Stimulated activated CD8-positive, alpha-beta memory T cell treated with anti-CD3 and anti-CD28 coated beads, Interleukin-12 subunit alpha, Interleukin-12 subunit beta, amount 100 ng/mL, for 24 hours (primary cell): ENCODE measurements around the gene CHAMP1.
A peak's percentile ranks its signal among the peaks of the same experiment; 100 is the strongest.

ENCODE experiments used
- DNase-seq: peaks from one replicate; pipeline ENCODE4 v3.0.0-alpha.2; 2020; ENCODE audit errors: extremely low read depth

CHAMP1 gene, protein sequence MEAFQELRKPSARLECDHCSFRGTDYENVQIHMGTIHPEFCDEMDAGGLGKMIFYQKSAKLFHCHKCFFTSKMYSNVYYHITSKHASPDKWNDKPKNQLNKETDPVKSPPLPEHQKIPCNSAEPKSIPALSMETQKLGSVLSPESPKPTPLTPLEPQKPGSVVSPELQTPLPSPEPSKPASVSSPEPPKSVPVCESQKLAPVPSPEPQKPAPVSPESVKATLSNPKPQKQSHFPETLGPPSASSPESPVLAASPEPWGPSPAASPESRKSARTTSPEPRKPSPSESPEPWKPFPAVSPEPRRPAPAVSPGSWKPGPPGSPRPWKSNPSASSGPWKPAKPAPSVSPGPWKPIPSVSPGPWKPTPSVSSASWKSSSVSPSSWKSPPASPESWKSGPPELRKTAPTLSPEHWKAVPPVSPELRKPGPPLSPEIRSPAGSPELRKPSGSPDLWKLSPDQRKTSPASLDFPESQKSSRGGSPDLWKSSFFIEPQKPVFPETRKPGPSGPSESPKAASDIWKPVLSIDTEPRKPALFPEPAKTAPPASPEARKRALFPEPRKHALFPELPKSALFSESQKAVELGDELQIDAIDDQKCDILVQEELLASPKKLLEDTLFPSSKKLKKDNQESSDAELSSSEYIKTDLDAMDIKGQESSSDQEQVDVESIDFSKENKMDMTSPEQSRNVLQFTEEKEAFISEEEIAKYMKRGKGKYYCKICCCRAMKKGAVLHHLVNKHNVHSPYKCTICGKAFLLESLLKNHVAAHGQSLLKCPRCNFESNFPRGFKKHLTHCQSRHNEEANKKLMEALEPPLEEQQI

GRCh38 chr13:114314074-114314912, at the start of gene CHAMP1:
TSS of gene CHAMP1 (plus strand) at chr13:114314503. CDS start at chr13:114323843, 9,340 bp downstream.
- peak; percentile 85 for DNase-seq

GRCh38 chr13:114264886-114265611, 49.3 kb upstream of the CHAMP1 start:
- no peak for DNase-seq

GRCh38 chr13:114266241-114266640, 48.1 kb upstream of the CHAMP1 start:
- DNase-seq, result no peak

DNA sequence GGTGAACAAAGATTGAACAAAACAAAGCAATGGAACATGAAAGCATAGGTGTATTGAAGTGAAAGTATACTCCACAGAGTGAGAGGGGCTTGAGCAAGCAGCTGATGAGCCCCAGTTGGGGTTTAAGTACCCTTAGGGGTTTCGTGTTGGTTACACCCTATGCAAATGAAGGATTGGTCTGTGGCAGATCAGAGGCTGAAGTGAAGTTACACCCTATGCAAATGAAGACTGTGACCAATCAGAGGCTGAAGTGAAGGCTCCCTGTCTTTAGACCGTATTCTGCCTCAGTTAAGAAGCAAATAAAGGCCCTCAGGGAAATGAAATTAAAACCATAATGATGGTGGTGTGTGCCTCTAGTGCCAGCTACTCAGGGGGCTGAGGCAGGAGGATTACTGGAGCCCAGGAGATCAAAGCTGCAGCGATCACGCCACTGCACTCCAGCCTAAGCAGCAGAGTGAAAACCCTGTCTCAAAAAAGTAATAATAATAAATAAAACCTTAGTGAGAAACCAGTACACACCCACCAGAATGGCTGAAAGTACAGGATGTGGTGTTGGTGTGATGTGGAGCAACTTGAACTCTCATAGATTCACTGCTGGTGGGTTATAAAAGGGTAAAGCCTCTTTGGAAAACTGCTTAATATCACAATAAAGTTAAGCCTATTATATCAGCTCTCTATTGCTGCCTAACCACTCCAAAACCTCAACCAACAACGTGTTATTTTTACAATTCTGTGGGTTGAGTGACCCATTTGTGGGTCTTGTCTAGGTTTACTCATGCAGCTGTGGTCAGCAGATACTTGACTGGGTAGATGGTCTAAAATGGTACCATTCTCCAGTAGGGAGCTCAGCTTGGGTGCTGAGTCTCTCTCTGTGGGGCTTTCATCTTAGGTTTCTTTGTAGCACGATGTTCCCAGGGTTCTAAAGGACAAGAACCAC, 45.7 kb upstream of the CHAMP1 start:
- no peak for DNase-seq

DNA sequence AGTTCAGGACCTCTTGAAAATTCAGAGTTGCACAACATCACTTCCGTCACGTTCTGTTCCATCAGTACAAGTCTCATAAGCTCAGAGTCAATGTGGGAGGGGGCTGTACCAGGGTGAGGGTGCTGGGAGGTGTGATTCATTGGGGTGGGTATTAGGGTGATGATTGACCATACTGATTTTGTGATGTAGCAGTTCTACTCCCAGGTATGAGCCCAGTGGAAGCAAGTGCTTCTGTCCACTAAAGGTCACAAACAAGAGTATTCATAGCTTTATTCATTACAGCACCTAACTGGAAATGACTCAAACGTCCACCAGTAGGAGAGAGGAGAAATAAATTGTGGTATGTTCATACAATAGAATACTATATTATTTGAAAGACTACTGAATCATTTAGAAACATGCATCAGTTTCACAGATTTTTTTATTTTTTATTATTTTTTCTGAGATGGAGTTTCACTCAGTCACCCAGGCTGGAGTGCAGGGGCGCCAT, 45.0 kb upstream of the CHAMP1 start:
- DNase-seq, result no peak

GRCh38 chr13:114272977-114273376, 41.3 kb upstream of the CHAMP1 start:
- DNase-seq, result no peak

- no peak for DNase-seq
Measured at GRCh38 chr13:114275304-114275703, 39.0 kb upstream of the CHAMP1 start.

DNA sequence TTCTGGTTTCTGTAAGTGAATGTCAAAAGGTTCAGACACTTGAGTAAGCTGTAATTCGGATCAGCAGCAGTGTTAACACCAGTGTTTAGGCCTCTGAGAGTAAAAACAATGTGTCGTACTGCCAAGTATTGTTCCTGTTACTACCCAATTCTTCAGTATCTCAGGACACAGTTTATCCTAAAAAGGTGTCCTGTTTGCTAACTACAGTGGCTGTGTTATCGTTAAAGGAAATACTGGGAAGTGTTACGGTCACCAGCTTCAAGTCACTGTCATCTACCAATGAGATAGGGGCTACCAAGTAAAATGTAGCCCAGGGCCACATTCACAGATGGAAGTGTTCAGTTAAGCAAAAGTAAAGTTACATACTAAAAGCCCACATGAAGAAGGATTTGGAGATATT, 35.2 kb upstream of the CHAMP1 start:
- DNase-seq, result no peak

DNA sequence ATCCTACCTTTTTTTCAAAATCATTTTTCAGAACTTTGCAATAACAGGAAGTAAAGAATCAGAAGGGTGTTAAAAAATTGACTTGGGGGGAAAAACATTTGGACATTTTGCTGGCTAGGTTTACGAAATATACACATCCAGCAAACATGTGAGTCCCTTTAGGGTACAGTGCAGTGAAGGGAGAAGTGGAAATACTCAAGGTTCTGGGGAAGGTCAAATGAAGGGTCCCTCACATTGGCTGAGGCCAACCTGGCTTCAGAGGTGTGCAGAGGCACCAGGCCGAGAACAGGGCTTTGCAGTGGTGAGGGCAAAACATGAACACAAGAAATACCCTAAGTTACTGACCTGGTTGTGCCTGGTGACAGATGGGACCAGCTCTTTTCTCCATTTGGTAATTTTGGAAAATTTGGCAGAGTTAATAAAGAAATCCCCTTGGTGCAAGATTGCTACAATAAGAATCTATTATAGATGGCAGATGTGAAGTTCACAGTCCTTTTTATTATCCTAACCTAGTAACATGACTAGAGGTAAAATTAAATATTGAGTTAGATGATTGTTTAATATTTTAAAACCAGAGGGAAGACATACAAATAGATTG, 34.4 kb upstream of the CHAMP1 start:
- DNase-seq, result no peak

GRCh38 chr13:114281351-114282040, 32.8 kb upstream of the CHAMP1 start, which contains the start of gene UPF3A:
TSS of gene UPF3A (plus strand) at chr13:114281601. CDS start at chr13:114281640, 39 bp downstream.
- DNase-seq, result peak; percentile 75

- peak; percentile 39 for DNase-seq
Measured at GRCh38 chr13:114282041-114282670, 32.1 kb upstream of the CHAMP1 start.

GRCh38 chr13:114283576-114283975, 30.7 kb upstream of the CHAMP1 start:
- DNase-seq, result no peak

DNA sequence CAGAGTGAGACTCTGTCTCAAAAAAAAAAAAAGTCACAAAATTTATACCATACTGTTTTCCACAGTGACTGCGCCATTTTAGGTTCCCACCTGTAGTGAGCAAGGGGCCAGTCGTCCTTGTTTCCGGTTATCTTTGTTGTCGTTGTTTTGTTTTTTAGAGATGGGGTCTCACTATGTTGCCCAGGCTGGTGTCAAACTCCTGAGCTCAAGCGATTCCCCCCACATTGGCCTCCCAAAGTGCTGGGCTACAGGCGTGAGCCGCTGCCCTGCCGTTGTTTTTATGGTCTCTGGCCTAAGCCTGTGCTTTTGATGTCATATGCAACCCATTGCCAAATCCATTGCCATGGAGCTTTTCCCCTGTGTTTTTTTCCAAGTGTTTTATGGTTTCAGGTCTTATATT, 29.6 kb upstream of the CHAMP1 start:
- DNase-seq, result no peak

DNA sequence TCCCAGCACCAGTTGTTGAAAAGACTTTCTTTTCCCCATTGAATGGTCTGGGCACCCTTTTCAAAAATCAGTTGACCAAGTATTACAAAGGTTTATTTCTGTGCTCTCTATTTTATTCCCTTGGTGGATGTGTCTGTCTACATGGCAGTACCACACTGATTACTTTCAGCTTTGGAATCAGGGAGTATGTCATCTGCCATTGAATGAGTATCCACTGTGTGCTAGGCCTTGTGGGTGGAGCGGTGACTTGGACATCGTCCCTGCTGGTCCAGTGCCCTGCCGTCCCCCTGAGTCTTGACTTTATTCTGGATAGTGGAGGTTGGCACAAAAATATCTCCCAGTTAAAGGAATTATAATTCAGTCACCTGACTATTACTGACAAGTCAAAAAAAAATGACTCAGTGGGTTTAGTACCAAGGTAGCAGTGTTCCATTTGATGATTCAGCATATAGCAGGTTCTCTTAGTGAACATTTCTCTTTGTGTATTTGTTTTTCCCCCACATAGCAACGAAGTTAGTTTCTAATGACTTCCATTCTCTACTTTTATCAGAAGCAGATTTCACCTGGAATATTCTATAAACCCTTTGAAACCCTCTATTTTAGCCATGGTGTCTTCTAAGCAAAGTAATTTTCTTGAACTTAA, 29.0 kb upstream of the CHAMP1 start:
- DNase-seq, result no peak

GRCh38 chr13:114286808-114287207, 27.5 kb upstream of the CHAMP1 start:
- no peak for DNase-seq

DNA sequence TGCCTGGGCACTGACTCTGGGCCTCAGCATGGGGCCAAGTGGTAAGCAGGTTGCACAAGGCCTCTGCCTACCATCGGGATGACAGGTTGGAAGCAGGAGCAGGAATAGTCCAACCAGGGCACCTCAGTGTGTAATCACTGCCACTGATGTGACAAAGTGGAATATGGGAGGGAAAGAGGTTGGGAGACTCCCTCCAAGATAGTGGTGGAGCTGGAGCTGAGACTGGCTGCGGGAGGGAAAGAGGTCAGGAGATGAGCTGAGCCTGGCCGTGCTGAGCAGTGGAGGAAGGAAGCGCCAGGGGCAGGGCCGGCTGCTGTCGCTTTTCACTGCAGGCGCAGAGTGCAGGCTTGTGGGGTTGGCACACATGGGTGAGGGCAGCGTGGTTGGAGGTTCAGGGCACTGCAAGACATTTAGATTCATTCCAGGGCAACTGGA, 26.1 kb upstream of the CHAMP1 start:
- DNase-seq, result no peak

DNA sequence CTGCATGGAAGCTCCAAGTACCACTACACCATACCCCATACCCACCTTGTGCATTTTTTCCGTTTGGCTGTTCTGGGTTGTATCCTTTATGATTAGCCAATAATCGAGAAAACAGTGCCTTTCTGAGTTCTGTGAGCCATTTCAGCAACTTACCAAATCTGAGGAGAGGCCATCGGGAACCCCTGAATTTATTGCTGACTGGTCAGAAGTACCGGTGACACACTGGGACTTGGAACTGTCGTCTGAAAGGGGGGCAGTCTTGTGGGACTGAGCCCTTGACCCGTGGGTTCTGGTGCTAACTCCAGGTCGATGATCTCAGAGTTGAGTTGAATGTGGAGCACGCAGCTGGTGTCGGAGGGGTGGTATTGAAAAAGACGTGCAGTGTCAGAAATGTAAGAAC, 17.9 kb upstream of the CHAMP1 start:
- no peak for DNase-seq

DNA sequence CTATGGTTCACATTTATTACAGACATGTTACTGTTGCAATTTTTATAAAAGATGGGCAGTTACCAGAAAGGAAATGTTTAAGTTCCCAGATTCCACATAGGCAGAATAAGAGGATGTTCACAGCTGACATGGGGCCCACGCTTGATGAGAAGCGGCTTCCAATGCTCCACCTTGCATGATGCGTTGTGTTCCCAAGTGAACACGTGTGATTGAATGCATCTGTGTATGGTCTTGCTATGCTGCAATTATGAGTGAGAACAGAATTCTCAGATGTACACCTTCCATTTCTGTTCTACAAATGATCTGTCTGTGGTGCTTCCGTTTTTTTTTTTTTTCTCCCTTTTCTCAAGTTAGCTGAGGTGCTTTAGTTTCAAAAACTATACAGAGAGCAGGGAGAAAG, 17.4 kb upstream of the CHAMP1 start:
- DNase-seq, result no peak
